Loucy (cell line): ENCODE measurements around the gene SUGP2.

Experiments used
- H2AFZ ChIP-seq: fragments of 200-600 bp; sonication (generic); 2 replicates; pipeline ENCODE4 v1.6.0; 2016; ENCODE audit warnings: antibody characterized with exemption, mild to moderate bottlenecking, low read length, moderate library complexity
- H3F3A ChIP-seq: fragments of 200-600 bp; 2 replicates; pipeline ENCODE4 v1.6.0; 2016; ENCODE audit warnings: antibody characterized with exemption, low read depth, mild to moderate bottlenecking
- H3K27me3 ChIP-seq: fragments of 200-600 bp; sonication (generic); 2 replicates; pipeline ENCODE4 v1.6.1; 2014; ENCODE audit warnings: low read length, mild to moderate bottlenecking; ENCODE audit not compliant: insufficient read depth, poor library complexity, severe bottlenecking
- H3K36me3 ChIP-seq: fragments of 200-600 bp; sonication (generic); 2 replicates; pipeline ENCODE4 v1.6.1; 2016; ENCODE audit warnings: low read length; ENCODE audit not compliant: insufficient read depth
- H3K4me1 ChIP-seq: fragments of 200-600 bp; sonication (generic); 2 replicates; pipeline ENCODE4 v1.5.1; 2014; ENCODE audit warnings: low read length, mild to moderate bottlenecking; ENCODE audit not compliant: insufficient read depth, poor library complexity, severe bottlenecking
- H3K4me2 ChIP-seq: fragments of 200-600 bp; sonication (generic); 2 replicates; pipeline ENCODE4 v1.6.0; 2014; ENCODE audit warnings: antibody characterized with exemption, low read length, low read depth, mild to moderate bottlenecking; ENCODE audit not compliant: poor library complexity, severe bottlenecking
- H3K4me3 ChIP-seq: fragments of 200-600 bp; sonication (generic); 2 replicates; pipeline ENCODE4 v1.5.1; 2014; ENCODE audit warnings: low read length, mild to moderate bottlenecking, mixed read lengths; ENCODE audit not compliant: poor library complexity, severe bottlenecking
- H3K79me2 ChIP-seq: fragments of 200-600 bp; sonication (generic); 2 replicates; pipeline ENCODE4 v1.6.1; 2014; ENCODE audit warnings: low read length; ENCODE audit not compliant: insufficient read depth
- H3K9ac ChIP-seq: fragments of 200-600 bp; sonication (generic); 2 replicates; pipeline ENCODE4 v1.6.0; 2014; ENCODE audit warnings: mild to moderate bottlenecking, low read depth, low read length, moderate library complexity; ENCODE audit not compliant: poor library complexity, severe bottlenecking
- H3K9me2 ChIP-seq: fragments of 200-600 bp; sonication (generic); replicated peaks from 2 replicates; pipeline ENCODE4 v1.6.1; 2016; ENCODE audit warnings: low read depth, low read length, mixed read lengths
- H3K9me3 ChIP-seq: fragments of 200-600 bp; sonication (generic); 2 replicates; pipeline ENCODE4 v1.6.1; 2014; ENCODE audit warnings: mild to moderate bottlenecking, antibody characterized with exemption, low read length, low read depth; ENCODE audit not compliant: insufficient read depth
- H4K20me1 ChIP-seq: fragments of 200-600 bp; sonication (generic); 2 replicates; pipeline ENCODE4 v1.6.0; 2014; ENCODE audit warnings: antibody characterized with exemption, low read length, mild to moderate bottlenecking; ENCODE audit not compliant: insufficient read depth, poor library complexity, severe bottlenecking
- EZH2phosphoT487 ChIP-seq: fragments of 200-600 bp; IDR thresholded peaks from 2 replicates; pipeline ENCODE4 v1.6.1; 2018; ENCODE audit warnings: antibody characterized with exemption, mild to moderate bottlenecking, moderate library complexity, borderline replicate concordance
- TF ChIP-seq, protein P1 (sequence below): fragments of 200-600 bp; sonication (generic); conservative IDR thresholded peaks from 2 replicates; pipeline ENCODE4 v1.5.1; 2014; ENCODE audit warnings: mild to moderate bottlenecking, antibody characterized with exemption, low read length

Gene SUGP2

DNA sequence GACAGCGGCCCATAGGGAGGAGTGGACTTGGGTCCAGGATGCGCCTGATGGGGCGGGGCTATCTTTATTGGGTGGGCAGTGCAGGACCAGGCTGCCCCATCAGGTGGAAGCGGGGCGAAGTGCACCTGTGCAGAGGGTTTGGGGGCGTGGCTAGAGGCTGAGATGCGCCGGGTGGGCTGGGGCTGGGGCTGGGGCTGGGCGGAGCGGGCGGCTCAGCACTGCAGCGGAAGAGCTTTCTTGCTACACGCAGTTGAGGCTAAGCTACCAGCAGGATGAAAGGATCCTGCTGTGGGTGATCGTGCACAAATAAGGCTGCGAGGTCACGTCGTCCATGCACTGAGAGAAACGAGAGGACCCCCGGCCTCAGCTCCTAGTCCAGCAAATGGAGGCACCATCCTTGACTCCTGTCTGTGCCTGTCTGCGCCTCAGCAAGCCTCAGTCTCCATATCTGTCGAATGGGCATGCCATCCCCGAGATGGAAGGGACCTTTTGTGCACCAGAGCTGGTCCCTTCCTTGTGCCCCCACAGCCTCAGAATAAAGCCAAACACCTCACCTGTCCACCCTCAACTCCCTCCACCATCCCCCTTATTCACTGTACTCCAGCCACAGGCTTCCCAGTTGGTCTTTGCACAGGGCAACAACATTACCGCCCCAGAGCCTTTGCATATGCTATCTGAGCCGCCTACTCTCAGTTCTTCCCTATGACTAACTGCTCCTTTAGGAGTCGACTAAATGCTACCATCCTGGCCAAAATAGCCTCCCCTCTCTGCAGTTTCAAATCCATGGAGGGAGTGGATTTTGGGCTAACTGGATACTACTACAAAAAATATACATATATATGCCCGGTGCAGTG is 71.3 kb downstream of the SUGP2 start:
- no peaks in the 10 kb centered on the region for H3K79me2 ChIP-seq
- H3K27me3 ChIP-seq = no peaks in the 10 kb centered on the region
- peaks cover 3% of the 10 kb centered on the region for H3K4me1 ChIP-seq
- H3K36me3 ChIP-seq = no peaks in the 10 kb centered on the region
- H3K9ac ChIP-seq = no peak overlapping the region
- no peaks in the 10 kb centered on the region for H4K20me1 ChIP-seq
- H3F3A ChIP-seq = no peaks in the 10 kb centered on the region
- no peak for TF ChIP-seq EZH2phosphoT487
- TF ChIP-seq, protein P1, sequence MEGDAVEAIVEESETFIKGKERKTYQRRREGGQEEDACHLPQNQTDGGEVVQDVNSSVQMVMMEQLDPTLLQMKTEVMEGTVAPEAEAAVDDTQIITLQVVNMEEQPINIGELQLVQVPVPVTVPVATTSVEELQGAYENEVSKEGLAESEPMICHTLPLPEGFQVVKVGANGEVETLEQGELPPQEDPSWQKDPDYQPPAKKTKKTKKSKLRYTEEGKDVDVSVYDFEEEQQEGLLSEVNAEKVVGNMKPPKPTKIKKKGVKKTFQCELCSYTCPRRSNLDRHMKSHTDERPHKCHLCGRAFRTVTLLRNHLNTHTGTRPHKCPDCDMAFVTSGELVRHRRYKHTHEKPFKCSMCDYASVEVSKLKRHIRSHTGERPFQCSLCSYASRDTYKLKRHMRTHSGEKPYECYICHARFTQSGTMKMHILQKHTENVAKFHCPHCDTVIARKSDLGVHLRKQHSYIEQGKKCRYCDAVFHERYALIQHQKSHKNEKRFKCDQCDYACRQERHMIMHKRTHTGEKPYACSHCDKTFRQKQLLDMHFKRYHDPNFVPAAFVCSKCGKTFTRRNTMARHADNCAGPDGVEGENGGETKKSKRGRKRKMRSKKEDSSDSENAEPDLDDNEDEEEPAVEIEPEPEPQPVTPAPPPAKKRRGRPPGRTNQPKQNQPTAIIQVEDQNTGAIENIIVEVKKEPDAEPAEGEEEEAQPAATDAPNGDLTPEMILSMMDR = no peak
- H3K9me3 ChIP-seq = no peaks in the 10 kb centered on the region
- no peak overlapping the region for H3K4me2 ChIP-seq
- no peaks in the 10 kb centered on the region for H3K9me2 ChIP-seq
- no peak overlapping the region for H2AFZ ChIP-seq
- H3K4me3 ChIP-seq = no peak overlapping the region

DNA sequence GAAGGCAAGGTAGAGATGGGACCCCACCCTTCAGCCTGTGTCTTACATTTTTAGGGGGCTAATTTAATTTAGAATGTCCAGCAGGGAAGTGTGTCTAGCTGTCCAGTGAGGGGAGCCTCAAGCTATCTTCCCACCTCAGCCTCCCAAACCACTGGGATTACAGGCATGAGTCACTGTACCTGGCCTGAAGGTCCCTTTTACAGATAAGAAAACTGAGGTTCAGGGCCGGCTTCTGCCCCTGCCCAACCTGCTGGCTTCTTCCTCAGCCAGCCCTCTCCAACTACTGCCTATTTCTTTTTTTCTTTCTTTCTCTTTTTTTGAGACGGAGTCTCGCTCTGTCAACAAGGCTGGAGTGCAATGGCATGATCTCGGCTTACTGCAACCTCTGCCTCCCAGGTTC is 72.9 kb downstream of the SUGP2 start:
- Histone ChIP-seq H2AFZ (no peak overlapping the region), H3K27me3 (no peaks in the 10 kb centered on the region), H3F3A (no peaks in the 10 kb centered on the region), H3K9me2 (no peaks in the 10 kb centered on the region), H4K20me1 (no peaks in the 10 kb centered on the region), H3K4me1 (no peaks in the 10 kb centered on the region), H3K4me3 (no peak overlapping the region), H3K9ac (no peak overlapping the region), H3K4me2 (no peak overlapping the region), H3K36me3 (no peaks in the 10 kb centered on the region), H3K79me2 (no peaks in the 10 kb centered on the region), H3K9me3 (no peaks in the 10 kb centered on the region)
- TF ChIP-seq, protein P1 = no peak
- TF ChIP-seq EZH2phosphoT487 = no peak

DNA sequence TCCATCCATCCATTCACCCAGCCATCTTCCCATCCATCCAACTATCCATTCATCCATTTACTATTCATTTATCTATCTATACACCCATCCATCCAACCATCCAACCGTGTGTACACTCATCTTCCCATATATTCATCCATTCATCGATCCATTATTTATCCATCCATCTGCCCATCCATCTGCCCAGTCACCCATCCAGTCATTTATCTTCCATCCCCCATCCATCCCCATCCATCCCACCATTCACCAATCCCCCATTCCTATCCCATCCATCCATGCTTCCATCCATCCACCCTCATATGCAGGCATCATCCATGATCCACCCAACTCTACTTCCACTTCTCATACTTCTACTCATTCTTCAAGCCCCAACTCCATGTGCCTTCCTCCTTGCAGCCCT is 78.3 kb downstream of the SUGP2 start:
- no peaks in the 10 kb centered on the region for H3F3A ChIP-seq
- no peaks in the 10 kb centered on the region for H3K27me3 ChIP-seq
- H3K9me2 ChIP-seq = no peaks in the 10 kb centered on the region
- H3K9ac ChIP-seq = no peak overlapping the region
- H3K9me3 ChIP-seq = no peaks in the 10 kb centered on the region
- no peak overlapping the region for H2AFZ ChIP-seq
- H3K79me2 ChIP-seq = no peaks in the 10 kb centered on the region
- no peaks in the 10 kb centered on the region for H4K20me1 ChIP-seq
- no peaks in the 10 kb centered on the region for H3K36me3 ChIP-seq
- no peak overlapping the region for H3K4me2 ChIP-seq
- H3K4me3 ChIP-seq = no peak overlapping the region
- no peaks in the 10 kb centered on the region for H3K4me1 ChIP-seq
- TF ChIP-seq, protein P1 = no peak
- TF ChIP-seq EZH2phosphoT487 = no peak
